Stimulated activated CD8-positive, alpha-beta memory T cell treated with anti-CD3 and anti-CD28 coated beads, Interleukin-7, amount 100 ng/mL, for 48 hours (primary cell): ENCODE results near the gene KIF16B.

Experiments
- DNase-seq, 2 donors: peaks; one replicate each; pipeline ENCODE4 v3.0.0-alpha.2; 2020; ENCODE audit warnings: low read depth in 1 of 2; ENCODE audit errors: extremely low read depth in 1 of 2

KIF16B gene

DNA sequence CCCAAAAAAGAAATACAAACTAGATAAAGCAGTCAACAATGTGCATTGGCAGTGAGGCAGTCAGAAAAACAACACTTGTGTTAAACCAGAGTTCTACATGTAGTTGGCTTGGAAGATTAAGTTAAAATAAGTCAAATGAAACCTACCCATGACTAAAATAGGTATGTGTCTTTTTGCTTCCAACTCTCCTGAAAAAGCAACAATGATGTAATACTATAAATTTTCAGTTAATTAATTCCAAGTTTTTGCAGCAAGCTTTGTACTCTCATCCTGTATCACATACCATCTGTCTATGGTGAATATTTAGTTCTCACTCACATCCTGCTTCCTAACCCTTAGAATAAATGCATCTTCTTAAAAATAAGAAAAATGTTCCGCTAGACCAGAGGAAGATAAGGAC is 261.5 kb downstream of the KIF16B start:
- no peak for DNase-seq

DNA sequence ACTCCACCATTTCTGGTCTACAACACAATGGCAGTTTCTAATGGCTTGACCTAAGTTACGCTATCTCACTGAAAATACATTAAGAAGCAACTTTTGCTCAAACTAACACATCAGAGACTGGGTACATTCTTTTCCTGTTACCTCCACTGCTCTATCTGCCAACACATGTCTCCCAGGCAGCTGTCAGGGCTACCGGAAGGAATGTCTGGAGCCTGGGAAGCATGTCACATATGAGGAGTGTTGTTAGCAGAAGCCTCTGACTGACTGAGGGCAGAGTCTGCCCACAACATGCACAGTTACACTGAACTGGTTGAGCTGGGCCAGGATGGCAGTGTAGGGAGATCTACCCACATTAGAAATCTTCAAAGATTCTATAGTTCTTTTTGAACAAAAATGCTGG is 264.5 kb downstream of the KIF16B start:
- no peak for DNase-seq

DNA sequence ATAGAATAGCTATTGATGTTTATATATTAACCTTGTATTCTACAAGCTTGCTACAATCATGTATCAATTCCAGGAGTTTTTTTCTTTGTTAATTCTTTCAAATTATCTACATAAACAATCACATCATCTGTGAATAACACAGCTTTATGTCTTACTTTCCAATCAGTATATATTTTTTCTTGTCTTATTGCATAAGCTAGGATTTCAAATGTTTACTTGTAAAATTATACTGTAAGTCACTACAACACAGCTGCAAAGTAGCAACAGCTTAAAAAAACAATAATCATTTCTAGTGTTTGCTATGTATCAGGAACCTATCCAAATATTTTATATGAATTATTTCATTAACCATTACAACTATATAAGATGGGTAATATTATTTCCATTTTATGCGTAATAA is 270.4 kb downstream of the KIF16B start:
- no peak for DNase-seq

DNA sequence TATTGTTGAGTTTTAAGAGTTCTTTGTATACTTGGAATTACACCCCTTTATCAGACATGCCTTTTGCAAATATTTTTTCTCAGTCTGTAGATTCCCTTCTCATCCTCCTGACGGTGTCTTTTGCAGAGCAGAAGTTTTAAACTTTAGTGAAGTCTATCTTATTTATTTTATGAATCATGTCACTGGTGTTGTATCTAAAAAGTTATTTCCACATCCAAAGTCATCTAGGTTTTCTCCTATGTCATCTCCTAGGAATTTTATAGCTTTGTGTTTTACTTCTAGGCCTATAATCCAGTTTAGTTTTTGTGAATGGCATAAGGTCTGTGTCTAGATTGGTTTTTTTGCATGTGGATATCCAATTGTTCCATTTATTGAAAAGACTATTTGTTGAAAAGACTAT is 271.3 kb downstream of the KIF16B start:
- no peak for DNase-seq

DNA sequence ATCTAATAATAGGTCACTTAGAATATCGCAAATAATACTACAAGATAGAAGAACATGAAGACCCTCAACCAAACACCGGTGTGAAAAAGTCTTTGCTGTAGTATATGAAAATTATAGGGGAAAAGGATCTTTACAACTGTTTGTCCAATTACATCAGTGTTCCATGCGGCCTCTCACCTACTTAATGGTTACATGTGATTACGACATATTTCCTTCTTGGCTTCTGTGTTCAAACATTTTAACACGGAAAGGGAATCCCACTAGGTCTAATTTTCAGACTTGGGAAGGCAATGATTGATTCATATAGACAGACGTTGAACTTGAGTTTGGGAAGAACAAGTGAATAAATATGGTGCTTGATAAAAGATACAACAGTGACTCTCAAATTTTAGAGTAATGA is 273.4 kb downstream of the KIF16B start:
- no peak for DNase-seq

DNA sequence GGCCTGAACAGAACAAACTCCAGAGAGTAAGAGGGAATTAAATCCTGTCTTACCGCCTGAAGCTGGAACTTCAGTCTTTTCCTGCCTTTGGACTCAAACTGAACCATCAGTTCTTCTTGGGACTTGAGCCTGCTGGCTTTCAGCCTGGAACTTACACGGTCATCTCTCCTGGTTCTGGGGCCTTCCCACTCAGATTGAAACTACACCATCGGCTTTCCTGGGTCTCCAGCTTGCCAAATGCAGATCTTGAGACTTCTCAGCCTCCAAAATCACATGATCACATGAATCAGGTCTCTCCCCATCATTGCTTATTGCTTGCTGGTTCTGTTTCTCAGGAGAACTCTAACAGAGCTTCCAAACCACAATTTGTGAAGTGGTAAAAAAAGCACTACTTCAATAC is 276.3 kb downstream of the KIF16B start:
- DNase-seq, result no peak

DNA sequence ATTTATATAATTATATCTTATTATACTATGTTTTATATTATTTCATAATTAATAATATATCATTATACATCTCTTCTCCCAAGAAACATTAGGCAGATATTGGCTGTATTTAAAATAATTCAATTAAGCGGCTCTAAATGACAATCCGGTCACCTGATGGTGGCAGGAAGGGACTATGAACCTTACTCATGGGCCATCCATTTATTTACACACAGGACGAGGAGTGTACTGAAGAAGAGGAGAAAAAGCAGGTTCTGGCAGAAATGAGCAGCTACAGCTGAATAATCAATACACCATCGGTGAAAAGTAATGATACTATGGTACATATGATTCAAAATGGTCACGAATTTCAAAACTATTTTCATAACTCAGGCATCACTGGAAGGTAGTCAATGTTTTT is 277.7 kb downstream of the KIF16B start:
- no peak for DNase-seq

DNA sequence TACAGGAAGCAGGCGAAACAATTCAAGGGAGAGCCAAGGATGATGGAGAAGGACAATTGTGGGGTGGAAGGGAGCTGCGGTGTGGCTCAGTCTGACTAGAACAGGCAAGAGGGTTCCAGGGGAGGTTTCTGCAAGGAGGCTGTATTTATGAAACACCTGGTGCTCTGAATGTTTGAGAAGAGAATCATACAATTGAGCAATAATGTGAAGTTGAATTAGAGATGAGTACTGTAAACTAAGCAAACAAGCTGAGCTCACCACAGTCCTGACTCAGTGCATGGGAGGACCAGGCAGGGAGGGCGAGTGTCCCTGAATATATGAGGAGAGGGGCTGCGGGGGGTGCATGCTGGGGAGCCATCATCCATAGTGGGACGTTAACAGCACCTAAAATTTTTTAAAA is 279.7 kb downstream of the KIF16B start:
- no peak for DNase-seq

DNA sequence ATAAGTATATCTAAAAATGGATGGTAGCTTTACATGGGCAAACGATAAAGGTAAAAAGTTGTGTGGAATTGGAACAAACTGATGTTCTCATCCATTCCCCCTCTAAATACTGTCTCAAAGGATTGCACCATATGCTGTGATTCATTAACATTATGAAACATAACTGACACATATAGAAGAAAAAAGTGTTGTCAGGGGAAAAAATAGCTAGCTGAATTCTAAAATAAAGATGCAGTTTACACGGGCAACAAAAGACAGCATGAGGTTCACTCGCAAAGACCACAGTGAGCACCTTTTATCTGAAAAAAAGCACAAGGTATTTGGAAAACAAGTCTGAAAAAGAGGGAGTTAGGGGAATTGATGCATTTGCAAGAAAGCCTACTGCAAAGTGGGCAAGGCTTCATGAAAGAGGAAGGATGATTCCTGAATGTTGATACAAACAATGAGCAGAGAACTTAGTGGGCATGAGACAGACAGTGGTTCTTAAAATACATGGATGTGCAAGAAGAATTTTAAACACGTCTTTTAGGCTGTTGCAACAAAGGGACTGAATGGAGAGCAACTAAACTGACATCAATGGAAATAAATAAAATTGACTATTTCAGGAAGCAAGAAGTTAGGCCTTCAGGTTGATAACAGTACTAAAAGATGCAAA is 280.9 kb downstream of the KIF16B start:
- DNase-seq, result no peak

DNA sequence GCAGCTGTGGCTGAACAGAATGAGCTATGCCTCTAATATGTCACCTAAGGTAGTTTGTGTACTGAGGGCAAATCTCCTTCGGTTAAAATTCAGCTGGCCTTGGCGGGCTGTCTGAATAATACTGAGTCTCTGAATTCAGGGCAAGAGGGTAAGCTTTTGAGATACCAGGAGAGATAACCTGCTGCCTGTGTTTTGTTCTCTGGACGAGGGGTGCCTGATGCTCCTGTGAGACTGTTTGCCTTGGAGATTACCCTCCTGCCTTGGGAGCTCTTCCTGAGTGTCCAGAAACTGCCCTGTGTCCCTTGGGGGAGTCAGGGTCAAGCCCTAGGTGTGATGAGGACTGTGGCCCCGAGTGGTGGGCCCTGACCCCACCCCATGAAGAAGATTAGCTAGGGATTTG is 282.9 kb downstream of the KIF16B start:
- DNase-seq, result no peak

DNA sequence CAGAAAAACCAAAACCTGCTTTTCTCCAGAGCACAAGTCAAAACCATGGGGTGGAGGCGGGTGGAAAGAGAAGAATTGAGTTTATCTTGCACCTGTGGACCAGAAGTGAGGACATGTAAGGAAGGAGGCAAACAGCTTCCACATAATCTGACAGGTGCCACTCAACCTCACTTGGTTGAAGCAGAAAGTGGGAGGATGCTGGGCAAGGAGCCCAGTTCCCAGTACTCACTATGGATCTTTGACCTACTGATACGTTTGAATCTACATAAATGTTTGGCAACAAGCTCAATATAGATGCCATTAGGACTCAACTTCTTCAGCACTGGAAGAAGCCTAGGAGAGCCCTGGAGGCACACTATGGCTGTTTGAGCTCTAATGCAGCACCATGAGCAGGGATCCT is 285.5 kb downstream of the KIF16B start:
- DNase-seq, result no peak

DNA sequence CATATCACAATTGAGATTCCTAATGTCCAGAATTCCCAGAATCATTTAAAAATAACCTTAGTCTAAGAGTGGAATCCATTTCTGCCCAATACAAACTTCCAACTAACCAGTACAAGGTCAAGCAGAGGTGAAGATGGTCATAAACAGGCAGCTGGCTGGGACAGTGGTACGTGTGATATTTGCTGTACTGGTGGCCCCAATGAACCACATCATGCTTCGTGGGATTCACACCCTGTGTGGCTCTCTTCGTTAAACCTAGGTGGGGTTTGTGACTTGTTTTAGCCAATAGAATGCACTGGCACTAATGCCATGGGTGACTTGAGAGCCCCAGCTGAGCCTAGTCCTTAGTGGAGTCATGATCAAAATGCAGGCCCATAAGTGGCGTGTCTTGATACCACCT is 286.6 kb downstream of the KIF16B start:
- no peak for DNase-seq

DNA sequence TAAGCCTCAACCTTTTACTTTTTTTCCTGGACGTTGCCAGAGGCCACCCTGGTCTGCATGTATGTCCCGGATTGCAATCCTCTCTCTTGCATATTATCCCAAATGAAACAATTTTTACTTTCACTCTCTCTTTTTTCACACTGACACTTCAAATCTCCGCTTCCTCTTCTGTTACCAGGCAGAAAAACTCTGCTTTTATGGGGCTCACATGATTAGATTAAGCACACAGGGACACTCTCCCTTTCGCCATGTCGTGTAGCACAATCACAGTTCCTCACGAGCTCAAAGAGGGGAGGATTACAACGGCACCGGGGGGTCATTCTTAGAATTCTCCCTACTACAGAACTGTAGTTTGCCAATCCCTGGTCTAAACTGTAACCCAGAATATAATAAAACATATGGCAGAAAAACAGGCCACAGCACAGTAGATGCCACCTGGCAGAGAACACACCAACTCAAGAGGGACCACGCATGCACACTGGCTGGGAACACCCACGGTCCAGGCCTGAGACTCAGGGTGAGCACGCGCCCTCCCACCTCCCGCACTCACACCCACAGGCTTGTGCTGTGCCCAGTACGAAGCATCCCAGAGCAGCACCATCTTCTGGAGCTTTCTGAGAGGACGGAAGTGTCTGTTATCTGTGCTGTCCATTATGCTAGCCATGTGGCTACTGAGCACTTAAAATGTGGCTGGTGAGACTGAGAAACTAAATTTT is 288.7 kb downstream of the KIF16B start:
- no peak for DNase-seq

DNA sequence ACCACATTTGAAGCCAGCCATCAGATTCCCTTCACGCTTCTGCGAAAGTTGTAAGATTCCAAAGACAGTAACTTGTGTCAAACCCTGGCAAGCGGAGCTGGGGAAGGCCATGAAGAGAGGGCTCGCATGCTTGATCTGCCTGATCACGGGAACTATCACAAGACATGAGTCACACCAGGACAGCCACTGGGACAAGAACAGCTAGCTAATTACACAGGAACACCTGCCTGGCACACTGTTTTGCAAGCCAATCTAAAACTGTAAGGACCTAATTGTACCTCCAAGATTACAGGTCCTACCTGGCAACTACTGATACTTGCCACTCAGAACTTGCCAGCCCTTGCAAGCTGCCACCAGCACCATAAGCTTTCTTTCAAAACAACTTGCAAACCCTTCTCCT is 289.3 kb downstream of the KIF16B start:
- DNase-seq, result no peak

DNA sequence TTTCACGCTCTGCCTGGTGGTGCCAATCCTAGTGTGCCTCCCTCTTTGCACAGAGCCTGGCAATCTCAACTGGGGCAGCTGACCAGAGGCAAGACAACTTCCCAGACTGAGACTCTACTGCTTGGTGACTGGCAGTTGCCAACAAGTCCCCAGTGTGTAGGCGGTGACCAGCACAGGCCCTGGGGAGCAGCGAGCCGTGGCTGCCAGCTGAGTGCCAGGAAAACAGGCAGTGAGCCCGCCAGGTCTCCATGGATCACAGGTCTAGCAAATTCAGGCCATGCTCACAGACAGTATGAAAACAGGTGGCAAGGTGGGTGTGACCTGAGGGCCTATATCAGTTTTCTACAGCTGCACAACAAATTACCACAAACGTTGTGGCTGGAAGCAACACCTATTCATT is 289.9 kb downstream of the KIF16B start:
- DNase-seq, result no peak

DNA sequence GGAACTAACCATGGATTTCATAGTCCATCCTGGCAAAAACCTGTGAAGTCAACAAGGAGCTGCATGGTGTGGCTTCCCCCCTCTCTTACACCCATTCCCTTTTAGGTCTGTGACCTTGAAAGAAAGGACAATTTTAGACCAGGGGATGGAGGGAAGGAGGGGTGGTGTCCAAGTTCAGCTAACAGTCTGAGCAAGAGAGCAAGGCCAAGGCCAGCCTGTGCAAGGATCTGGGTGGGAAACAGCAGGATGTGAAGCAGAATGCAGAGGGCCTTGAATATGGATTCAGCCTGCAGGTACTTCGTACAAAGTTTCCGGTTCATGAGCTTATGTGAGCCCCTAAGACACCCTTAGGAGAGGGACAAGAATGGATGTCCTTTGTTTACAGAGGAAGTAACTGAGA is 293.0 kb downstream of the KIF16B start:
- DNase-seq, result no peak

DNA sequence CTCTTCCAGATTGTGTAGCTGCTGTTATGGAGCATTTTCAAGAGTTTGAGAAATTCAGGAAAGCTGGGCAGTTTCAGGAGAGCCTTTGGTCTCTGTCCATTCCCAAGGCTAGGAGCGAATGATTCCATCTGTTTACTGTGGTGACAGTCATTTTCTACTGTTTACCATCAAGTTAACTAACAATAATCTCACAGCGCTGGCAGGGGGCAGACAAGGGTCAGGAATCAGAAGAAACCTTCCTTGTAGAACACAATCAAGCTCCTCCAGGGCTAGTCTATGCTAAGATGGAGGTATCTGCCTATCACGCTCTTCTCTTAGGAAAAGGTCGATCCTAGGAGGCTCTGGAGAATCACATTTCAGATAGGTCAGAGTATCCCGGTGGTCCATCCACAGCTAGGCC is 293.9 kb downstream of the KIF16B start:
- DNase-seq, result no peak

DNA sequence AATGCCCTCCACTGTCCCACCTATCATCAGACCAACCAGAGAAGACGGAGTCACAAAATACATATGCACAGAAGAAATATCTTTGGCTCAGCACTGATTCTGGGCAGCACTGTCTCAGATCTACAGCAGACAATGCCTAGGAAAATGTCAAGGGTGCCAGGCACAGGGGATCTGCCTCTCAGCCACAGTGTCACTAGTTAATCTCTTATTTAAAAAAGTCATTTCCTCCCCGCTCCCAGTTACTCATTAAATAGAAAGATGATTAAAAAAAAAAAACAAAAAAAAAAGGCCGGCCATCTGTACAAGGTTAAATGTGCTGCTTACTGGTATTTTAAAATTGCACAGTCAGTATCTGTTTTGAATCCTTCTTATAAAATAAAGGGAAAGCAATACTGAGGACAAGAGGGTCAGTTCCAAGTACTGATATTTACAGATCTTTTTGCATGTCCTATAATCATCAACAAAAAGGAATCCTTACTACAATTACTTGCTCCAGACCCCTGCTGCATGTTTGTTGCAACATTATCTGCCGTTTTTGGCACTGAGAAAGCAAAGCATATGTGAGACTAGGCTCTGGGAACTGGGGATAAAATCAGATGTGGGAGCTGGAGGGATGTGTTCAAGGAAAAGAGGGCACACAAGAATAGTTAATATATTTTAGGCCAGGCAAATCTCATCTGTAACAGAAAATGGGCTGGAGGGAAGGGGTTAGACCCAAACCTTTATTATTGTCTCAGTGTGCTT is 299.3 kb downstream of the KIF16B start:
- no peak for DNase-seq

DNA sequence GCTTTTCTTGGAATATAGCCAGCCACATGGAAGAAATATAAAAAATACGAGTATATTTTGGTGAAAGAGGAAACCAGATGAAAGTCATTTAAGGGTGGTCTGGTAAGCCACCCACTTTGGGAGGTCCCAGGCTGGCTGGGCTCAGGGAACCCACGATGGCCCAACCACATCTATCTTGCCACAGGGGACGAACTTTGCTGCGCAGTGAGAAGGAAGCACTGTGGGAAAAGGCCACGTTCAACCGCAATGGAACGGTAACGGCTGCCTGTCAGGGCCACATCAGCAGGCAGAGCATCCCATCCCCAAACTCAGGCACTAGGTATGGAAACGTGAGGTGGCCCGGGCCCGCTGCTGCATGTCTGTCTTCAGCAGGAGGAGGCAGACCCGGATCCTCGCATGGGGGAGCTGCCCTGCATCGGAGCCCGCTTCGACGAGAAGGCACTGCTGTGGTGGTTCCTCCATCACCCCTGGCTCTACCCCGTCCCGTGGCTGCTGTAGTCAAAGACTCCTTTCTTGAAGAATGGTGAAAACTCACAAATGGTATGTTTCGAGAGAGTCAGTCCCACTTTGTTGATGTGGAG is 300.4 kb downstream of the KIF16B start:
- DNase-seq, result no peak

DNA sequence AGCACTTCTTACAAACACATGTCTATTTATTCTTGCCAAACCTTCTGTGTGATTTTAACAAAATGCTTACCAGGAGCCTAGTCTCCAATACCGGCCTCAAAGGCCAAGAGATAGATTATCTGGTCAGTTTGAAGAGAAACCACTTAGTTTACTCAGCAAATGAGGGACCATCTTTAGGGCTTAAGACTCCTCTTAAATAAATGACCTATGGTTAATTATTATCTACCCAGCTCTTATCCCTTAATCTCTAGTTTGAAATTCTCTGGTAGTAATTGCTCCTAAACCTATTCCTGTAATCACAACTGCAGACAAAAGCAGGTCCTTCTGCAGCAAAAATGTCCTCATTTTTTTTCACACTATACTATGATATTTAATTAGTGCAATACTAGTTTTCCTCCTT is 301.8 kb downstream of the KIF16B start:
- no peak for DNase-seq

DNA sequence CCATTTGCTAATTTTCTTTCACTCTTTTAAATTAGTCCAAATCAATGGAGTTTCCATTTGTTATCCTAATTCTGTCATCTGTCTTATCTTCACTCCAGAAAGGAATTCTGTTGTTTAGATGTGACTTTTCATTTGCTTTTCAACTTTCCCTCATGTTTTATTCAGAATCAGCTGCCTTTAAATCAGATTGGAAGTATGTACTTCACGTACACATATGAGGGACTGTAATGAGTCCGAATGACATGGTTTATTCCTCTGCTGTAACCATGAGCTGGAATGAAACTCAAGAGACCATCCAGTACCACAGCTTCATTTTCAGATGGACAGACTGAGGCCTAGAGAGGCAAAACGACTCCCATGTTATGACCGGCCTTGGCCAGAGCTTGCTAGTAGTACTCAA is 302.3 kb downstream of the KIF16B start:
- no peak for DNase-seq
